HEK293T (cell line): ENCODE measurements around the gene PRKACB.

ENCODE experiments used
- CTCF ChIA-PET: fragments of 350-600 bp; formaldehyde crosslinking; extraction: SDS; loops from one replicate; lab custom pipeline; 2021; ENCODE audit warnings: antibody characterized with exemption, inconsistent platforms; lab: Yijun Ruan, JAX
- POLR2A ChIA-PET: fragments of 350-600 bp; formaldehyde crosslinking; extraction: SDS; loops from one replicate; lab custom pipeline; 2020; ENCODE audit warnings: antibody characterized with exemption, inconsistent platforms; lab: Yijun Ruan, JAX
- DNase-seq: peaks from one replicate; pipeline ENCODE4 v3.0.0; 2012; ENCODE audit warnings: mixed read lengths; ENCODE audit errors: extremely low spot score
- ARNT ChIP-seq: fragments of 450-650 bp; IDR thresholded peaks from 2 replicates; pipeline ENCODE4 v1.6.1; 2017; ENCODE audit warnings: mild to moderate bottlenecking
- BHLHE40 ChIP-seq: fragments of 450-650 bp; IDR thresholded peaks from 2 replicates; pipeline ENCODE4 v1.6.1; 2016; ENCODE audit warnings: mild to moderate bottlenecking, moderate library complexity, borderline replicate concordance
- CTBP1 ChIP-seq: fragments of 450-650 bp; IDR thresholded peaks from 2 replicates; pipeline ENCODE4 v1.6.1; 2016; ENCODE audit warnings: borderline replicate concordance
- ELF4 ChIP-seq: fragments of 450-650 bp; IDR thresholded peaks from 2 replicates; pipeline ENCODE4 v1.6.1; 2017; ENCODE audit warnings: antibody characterized with exemption
- FOXA1 ChIP-seq: fragments of 450-650 bp; IDR thresholded peaks from 2 replicates; pipeline ENCODE4 v1.6.1; 2016; ENCODE audit warnings: mild to moderate bottlenecking
- FOXK2 ChIP-seq: fragments of 450-650 bp; IDR thresholded peaks from 2 replicates; pipeline ENCODE4 v1.6.1; 2016; ENCODE audit warnings: mild to moderate bottlenecking
- FOXM1 ChIP-seq: fragments of 450-650 bp; IDR thresholded peaks from 2 replicates; pipeline ENCODE4 v1.6.1; 2017; ENCODE audit warnings: mild to moderate bottlenecking, borderline replicate concordance
- HDGF ChIP-seq: fragments of 450-650 bp; IDR thresholded peaks from 2 replicates; pipeline ENCODE4 v1.6.1; 2017; ENCODE audit warnings: antibody characterized with exemption, borderline replicate concordance
- L3MBTL2 ChIP-seq: fragments of 450-650 bp; conservative IDR thresholded peaks from 2 replicates; pipeline ENCODE4 v1.6.1; 2016; ENCODE audit warnings: mild to moderate bottlenecking
- LEF1 ChIP-seq: fragments of 450-650 bp; IDR thresholded peaks from 2 replicates; pipeline ENCODE4 v1.6.1; 2017; ENCODE audit warnings: mild to moderate bottlenecking, borderline replicate concordance
- NFRKB ChIP-seq: fragments of 450-650 bp; IDR thresholded peaks from 2 replicates; pipeline ENCODE4 v1.6.1; 2016; ENCODE audit warnings: mild to moderate bottlenecking, moderate library complexity
- PKNOX1 ChIP-seq: fragments of 450-650 bp; IDR thresholded peaks from 2 replicates; pipeline ENCODE4 v1.6.1; 2016
- SP1 ChIP-seq: fragments of 450-650 bp; IDR thresholded peaks from 2 replicates; pipeline ENCODE4 v1.6.1; 2017
- SUZ12 ChIP-seq: fragments of 450-650 bp; IDR thresholded peaks from 2 replicates; pipeline ENCODE4 v1.6.1; 2016; ENCODE audit warnings: mild to moderate bottlenecking
- TARDBP ChIP-seq: fragments of 450-650 bp; IDR thresholded peaks from 2 replicates; pipeline ENCODE4 v1.6.1; 2016
- ZNF384 ChIP-seq: fragments of 450-650 bp; IDR thresholded peaks from 2 replicates; pipeline ENCODE4 v1.6.1; 2016

Gene PRKACB

GRCh38 chr1:84122780-84123382, 21.2 kb upstream of the PRKACB start:
- DNase-seq: peak; percentile 47
- CTCF ChIA-PET: interaction anchor here (0.6 to 1.4 kb wide), 3 partner anchors 117 to 190 kb away, joined by 3 to 4 read pairs (median 3); no protein-coding TSS in a partner anchor
- POLR2A ChIA-PET: no interaction called here
- no peak for TF ChIP-seq SP1

GRCh38 chr1:84133479-84133878, 10.6 kb upstream of the PRKACB start:
- no peak for DNase-seq
- CTCF ChIA-PET: no interaction called here
- TF ChIP-seq ZNF384 (no peak), NFRKB (no peak), FOXK2 (no peak), SUZ12 (no peak), L3MBTL2 (no peak), FOXA1 (no peak), TARDBP (no peak), CTBP1 (no peak), PKNOX1 (no peak)
- POLR2A ChIA-PET: no interaction called here

GRCh38 chr1:84135341-84135740, 8.7 kb upstream of the PRKACB start:
- no peak for TF ChIP-seq LEF1
- no peak for TF ChIP-seq BHLHE40
- no peak for TF ChIP-seq ELF4
- TF ChIP-seq L3MBTL2: no peak
- no peak for TF ChIP-seq FOXA1
- TF ChIP-seq FOXM1: no peak
- no peak for TF ChIP-seq ARNT
- ChIA-PET POLR2A (no interaction called here), CTCF (interaction anchor here (0.6 kb wide), 1 partner anchor 457 kb away, joined by 3 read pairs; no protein-coding TSS in a partner anchor)
- no peak for DNase-seq

- no peak for DNase-seq
- no peak for TF ChIP-seq SP1
- TF ChIP-seq LEF1: no peak
- TF ChIP-seq ARNT: no peak
- TF ChIP-seq NFRKB: no peak
- POLR2A ChIA-PET: no interaction called here
- CTCF ChIA-PET: interaction anchor here (0.5 to 0.7 kb wide), 2 partner anchors 134 to 611 kb away, joined by 3 read pairs; no protein-coding TSS in a partner anchor
These were observed 2.7 kb upstream of the PRKACB start for GRCh38 chr1:84141182-84142003.

GRCh38 chr1:84145068-84145467, 997 bp downstream of the PRKACB start:
- no peak for DNase-seq
- TF ChIP-seq CTBP1 (no peak), ARNT (no peak), ZNF384 (no peak), ELF4 (no peak), PKNOX1 (no peak), L3MBTL2 (no peak), SUZ12 (no peak), FOXA1 (no peak), BHLHE40 (no peak), HDGF (no peak), SP1 (no peak), FOXM1 (no peak), NFRKB (no peak), TARDBP (no peak), FOXK2 (no peak)
- CTCF ChIA-PET: no interaction called here
- POLR2A ChIA-PET: no interaction called here

- ChIA-PET CTCF (no interaction called here), POLR2A (no interaction called here)
- no peak for DNase-seq
- TF ChIP-seq BHLHE40 (no peak), FOXA1 (no peak), FOXM1 (no peak), ELF4 (no peak), ARNT (no peak), FOXK2 (no peak), SP1 (no peak), SUZ12 (no peak), L3MBTL2 (no peak), CTBP1 (no peak), PKNOX1 (no peak), HDGF (no peak), LEF1 (no peak), NFRKB (no peak), TARDBP (no peak), ZNF384 (no peak)
These were observed 2.5 kb downstream of the PRKACB start for GRCh38 chr1:84146411-84147032.
